ENCODE data around the gene XRCC3.

Gene XRCC3

GRCh38 chr14:103738166-103738565, 22.9 kb upstream of the XRCC3 start:
- no peak for DNase-seq

GRCh38 chr14:103737432-103738045, 22.3 kb upstream of the XRCC3 start:
- DNase-seq = no peak

GRCh38 chr14:103736546-103737431, 21.5 kb upstream of the XRCC3 start:
- DNase-seq = no peak

GRCh38 chr14:103735815-103736545, 20.7 kb upstream of the XRCC3 start:
- DNase-seq = no peak

GRCh38 chr14:103735439-103735814, 20.2 kb upstream of the XRCC3 start:
- DNase-seq = no peak

- no peak for DNase-seq
Observed at GRCh38 chr14:103735022-103735421, 19.8 kb upstream of the XRCC3 start.

- DNase-seq = no peak
Observed at GRCh38 chr14:103734081-103734888, 19.0 kb upstream of the XRCC3 start.

GRCh38 chr14:103733651-103734050, 18.4 kb upstream of the XRCC3 start:
- no peak for DNase-seq

- no peak for DNase-seq
Observed at GRCh38 chr14:103732868-103733620, 17.8 kb upstream of the XRCC3 start.

- DNase-seq = no peak
Observed at GRCh38 chr14:103731916-103732867, 16.9 kb upstream of the XRCC3 start.

- DNase-seq = no peak
Observed at GRCh38 chr14:103731481-103731880, 16.2 kb upstream of the XRCC3 start.

- DNase-seq = no peak
Observed at GRCh38 chr14:103730490-103731035, 15.3 kb upstream of the XRCC3 start.

- no peak for DNase-seq
Observed at GRCh38 chr14:103729496-103730448, 14.5 kb upstream of the XRCC3 start.

GRCh38 chr14:103728721-103729120, 13.5 kb upstream of the XRCC3 start:
- no peak for DNase-seq

GRCh38 chr14:103728141-103728540, 12.9 kb upstream of the XRCC3 start:
- DNase-seq = no peak

- no peak for DNase-seq
Observed at GRCh38 chr14:103727313-103727980, 12.2 kb upstream of the XRCC3 start.

- no peak for DNase-seq
Observed at GRCh38 chr14:103726474-103726873, 11.2 kb upstream of the XRCC3 start.

GRCh38 chr14:103725739-103726395, 10.6 kb upstream of the XRCC3 start:
- DNase-seq = no peak

Measured in CD4-positive, alpha-beta T cell treated with Interleukin-10 for 1 hour (primary cell).